Nucleus accumbens (tissue), 56 donors: ENCODE data around the gene AFF1.

Experiments
- DNase-seq, 56 donors: peaks; one replicate each; lab custom pipeline; 2025; lab: John Stamatoyannopoulos, UW

AFF1 gene

DNA sequence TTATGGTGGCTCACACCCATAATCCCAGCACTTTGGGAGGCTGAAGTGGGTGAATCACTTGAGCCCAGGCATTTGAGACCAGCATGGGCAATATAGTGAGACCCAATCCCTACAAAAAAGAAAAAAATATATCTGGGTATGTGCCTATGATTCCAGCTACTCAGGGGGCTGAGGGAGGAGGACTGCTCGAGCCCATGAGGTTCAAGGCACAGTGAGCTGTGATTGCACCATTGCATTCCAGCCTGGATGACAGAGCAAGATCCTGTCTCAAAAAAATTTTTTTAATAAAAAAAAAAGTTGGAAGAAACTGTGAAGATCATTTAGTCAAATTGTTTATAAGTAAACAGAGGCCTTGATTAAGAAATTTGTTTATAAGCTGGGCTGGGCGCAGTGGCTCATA is 246.0 kb downstream of the AFF1 start:
- DNase-seq = no peak

DNA sequence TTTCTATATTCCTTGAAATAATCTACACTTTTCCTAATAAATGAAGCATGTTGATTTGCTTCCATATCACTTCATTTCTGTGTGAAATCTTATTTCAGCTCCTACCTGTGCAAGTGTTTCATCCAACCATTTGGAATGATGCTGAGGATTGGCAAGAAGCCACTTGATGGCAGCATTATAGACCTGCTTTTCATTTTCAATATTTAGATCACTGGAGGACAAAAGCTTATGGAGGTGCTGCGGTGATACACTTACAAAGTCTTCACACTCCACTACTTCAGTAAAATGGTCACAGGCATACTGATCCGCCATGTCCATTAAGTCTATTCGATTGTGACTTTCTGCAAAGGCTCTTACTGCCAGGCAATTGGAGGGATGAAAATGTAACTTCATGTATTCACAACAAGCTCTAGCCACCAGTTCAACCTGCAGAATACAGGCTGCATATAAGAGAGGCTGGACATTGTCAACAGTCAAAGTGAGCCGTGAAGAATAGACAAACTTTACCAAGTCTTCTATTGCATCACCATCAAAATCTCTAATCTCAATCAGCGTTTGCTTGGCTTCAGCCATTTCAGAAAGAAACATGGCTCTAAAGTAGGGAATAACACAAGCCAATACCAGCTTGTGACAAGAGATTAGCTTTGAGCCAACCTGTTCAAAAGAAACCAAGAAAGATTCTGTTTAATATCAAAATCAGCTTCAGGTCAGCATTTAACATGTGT is 250.5 kb downstream of the AFF1 start:
- DNase-seq = no peak

DNA sequence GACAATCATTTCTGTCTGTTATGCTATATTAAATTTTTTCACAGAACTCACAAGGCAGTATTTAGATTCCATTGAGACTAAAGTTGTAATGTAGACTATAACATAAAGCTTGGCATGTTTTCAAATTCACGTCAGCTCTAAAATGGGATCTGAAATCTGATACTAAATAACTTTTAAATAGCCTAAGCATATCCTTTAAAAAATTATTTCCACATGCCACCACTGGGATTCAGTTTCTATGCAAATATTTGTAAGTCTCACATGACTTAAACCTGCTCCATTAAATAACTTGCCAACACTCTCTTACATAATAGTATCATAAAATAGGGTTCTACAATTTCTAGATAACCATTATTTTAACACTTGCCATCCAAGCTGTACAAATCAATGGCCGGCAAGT is 253.2 kb downstream of the AFF1 start:
- DNase-seq = no peak

DNA sequence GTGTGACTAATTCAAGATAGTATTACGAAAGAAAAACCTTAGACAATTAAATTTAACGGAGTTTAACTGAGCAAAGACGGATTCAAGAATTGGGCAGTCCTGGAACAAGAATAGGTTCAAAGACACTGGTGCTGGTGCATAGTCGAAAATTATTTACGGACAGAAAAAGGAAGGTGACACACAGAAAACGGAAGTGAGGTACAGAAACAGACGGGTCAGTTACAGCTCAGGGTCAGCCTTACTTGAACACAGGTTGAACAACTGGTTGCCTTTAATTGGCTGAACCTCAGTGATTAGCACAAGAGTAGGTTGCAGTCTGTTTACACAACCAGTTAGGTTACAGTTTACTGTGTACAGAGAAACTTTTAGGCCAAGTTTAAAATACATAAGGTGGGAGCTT is 254.1 kb downstream of the AFF1 start:
- no peak for DNase-seq
